OCI-LY3 (cell line): ENCODE results near the gene BACH2.

Source experiments
- H2AFZ ChIP-seq: fragments of 200-600, 300-600 bp; shearing (Covaris generic); 2 replicates; pipeline ENCODE4 v1.6.0; 2014; ENCODE audit warnings: antibody characterized with exemption, low read depth, low read length
- H3K27ac ChIP-seq: fragments of 200-600, 300-600 bp; sonication (generic); 2 replicates; pipeline ENCODE4 v1.5.1; 2014; ENCODE audit warnings: mild to moderate bottlenecking, low read length, moderate library complexity, mixed read lengths
- H3K27me3 ChIP-seq: fragments of 200-600, 300-600 bp; sonication (generic); 2 replicates; pipeline ENCODE4 v1.6.1; 2014; ENCODE audit warnings: low read depth, low read length, mixed read lengths
- H3K36me3 ChIP-seq: fragments of 200-600, 300-600 bp; sonication (generic); replicated peaks from 2 replicates; pipeline ENCODE3; 2014; ENCODE audit warnings: low read depth, low read length, mixed read lengths
- H3K4me1 ChIP-seq: fragments of 300-600, 200-600 bp; sonication (generic); 2 replicates; pipeline ENCODE4 v1.6.1; 2014; ENCODE audit warnings: low read length, mixed read lengths
- H3K4me2 ChIP-seq: fragments of 200-600, 300-600 bp; sonication (generic); 2 replicates; pipeline ENCODE4 v1.6.1; 2014; ENCODE audit warnings: low read length, mixed read lengths
- H3K4me3 ChIP-seq: fragments of 300-600, 200-600 bp; sonication (generic); 2 replicates; pipeline ENCODE4 v1.5.1; 2014; ENCODE audit warnings: antibody characterized with exemption, mild to moderate bottlenecking, low read length, moderate library complexity
- H3K79me2 ChIP-seq: fragments of 300-600, 200-600 bp; shearing (Covaris generic); 2 replicates; pipeline ENCODE4 v1.6.1; 2014; ENCODE audit warnings: mild to moderate bottlenecking, low read length, mixed read lengths
- H3K9ac ChIP-seq: fragments of 300-600, 200-600 bp; shearing (Covaris generic); 2 replicates; pipeline ENCODE4 v1.6.0; 2014; ENCODE audit warnings: mild to moderate bottlenecking, low read length, moderate library complexity
- H3K9me3 ChIP-seq: fragments of 200-600, 300-600 bp; shearing (Covaris generic); 2 replicates; pipeline ENCODE4 v1.6.1; 2014; ENCODE audit warnings: low read length, mixed read lengths; ENCODE audit not compliant: insufficient read depth
- H4K20me1 ChIP-seq: fragments of 200-600, 300-600 bp; sonication (generic); 2 replicates; pipeline ENCODE4 v1.6.1; 2016; ENCODE audit warnings: low read length, mixed read lengths; ENCODE audit not compliant: insufficient read depth
- CTCF ChIP-seq: fragments of 200-600, 300-600 bp; sonication (generic); IDR thresholded peaks from 2 replicates; pipeline ENCODE4 v1.5.1; 2014; ENCODE audit warnings: antibody characterized with exemption, low read length, low read depth
- EZH2phosphoT487 ChIP-seq: fragments of 200-600 bp; shearing (Covaris generic); IDR thresholded peaks from 2 replicates; pipeline ENCODE4 v1.6.1; 2018; ENCODE audit warnings: antibody characterized with exemption, mixed run types, low read depth

The BACH2 gene

GRCh38 chr6:90008908-90009501, 287.6 kb downstream of the BACH2 start:
- Histone ChIP-seq H3K9me3 (no peaks in the 10 kb centered on the region), H3K27ac (no peak overlapping the region), H3K4me2 (no peak overlapping the region; the same call in 1 of the 2 replicates), H3K4me3 (no peak overlapping the region), H4K20me1 (no peaks in the 10 kb centered on the region), H3K27me3 (no peaks in the 10 kb centered on the region), H3K36me3 (no peaks in the 10 kb centered on the region), H3K4me1 (peaks cover 16% of the 10 kb centered on the region), H2AFZ (no peak overlapping the region), H3K79me2 (no peaks in the 10 kb centered on the region), H3K9ac (no peak overlapping the region)
- TF ChIP-seq CTCF (no peak), EZH2phosphoT487 (no peak)

- TF ChIP-seq EZH2phosphoT487 (no peak), CTCF (no peak)
- Histone ChIP-seq H3K4me3 (no peak overlapping the region), H3K4me2 (no peak overlapping the region; the same call in 1 of the 2 replicates), H3K4me1 (peaks cover 16% of the 10 kb centered on the region), H3K36me3 (no peaks in the 10 kb centered on the region), H3K9me3 (no peaks in the 10 kb centered on the region), H3K27me3 (no peaks in the 10 kb centered on the region), H3K27ac (no peak overlapping the region), H4K20me1 (no peaks in the 10 kb centered on the region), H3K9ac (no peak overlapping the region), H2AFZ (no peak overlapping the region), H3K79me2 (no peaks in the 10 kb centered on the region)
These were observed 288.3 kb downstream of the BACH2 start for GRCh38 chr6:90008189-90008907.

GRCh38 chr6:90005048-90005827, 291.4 kb downstream of the BACH2 start:
- Histone ChIP-seq H3K36me3 (no peaks in the 10 kb centered on the region), H3K4me3 (no peak overlapping the region), H3K27ac (no peak overlapping the region), H3K27me3 (peaks cover 9% of the 10 kb centered on the region), H4K20me1 (no peaks in the 10 kb centered on the region), H3K4me1 (peaks cover 16% of the 10 kb centered on the region), H3K9me3 (no peaks in the 10 kb centered on the region), H2AFZ (no peak overlapping the region), H3K79me2 (no peaks in the 10 kb centered on the region), H3K9ac (no peak overlapping the region), H3K4me2 (no peak overlapping the region)
- TF ChIP-seq CTCF (no peak), EZH2phosphoT487 (no peak)

DNA sequence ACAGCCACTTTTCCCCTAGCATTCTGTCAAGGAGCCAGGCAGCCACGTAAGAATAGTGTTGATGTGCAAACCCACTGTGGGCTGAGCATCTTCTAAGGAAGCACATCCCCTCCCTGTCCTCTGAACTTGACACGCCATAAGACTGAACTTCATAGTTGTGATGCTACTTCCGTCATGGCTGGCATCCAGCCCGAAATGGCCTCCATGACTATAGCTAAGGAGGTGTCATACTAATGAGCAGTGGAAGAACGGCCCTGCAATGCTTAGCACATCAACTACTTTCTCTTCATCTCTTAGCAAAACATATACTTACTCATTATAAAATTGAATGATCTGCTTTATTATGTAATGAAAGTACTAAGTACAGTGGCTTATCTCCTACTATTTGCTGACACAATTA, 292.1 kb downstream of the BACH2 start:
- Histone ChIP-seq H3K4me3 (no peak overlapping the region), H3K27me3 (peaks cover 9% of the 10 kb centered on the region)

More for the DNA sequence above, 292.1 kb downstream of the BACH2 start:
- Histone ChIP-seq H3K9ac (no peak overlapping the region), H4K20me1 (no peaks in the 10 kb centered on the region), H3K4me1 (peaks cover 16% of the 10 kb centered on the region), H3K27ac (no peak overlapping the region), H2AFZ (no peak overlapping the region), H3K4me2 (no peak overlapping the region), H3K9me3 (no peaks in the 10 kb centered on the region), H3K79me2 (no peaks in the 10 kb centered on the region), H3K36me3 (no peaks in the 10 kb centered on the region)
- TF ChIP-seq CTCF (no peak), EZH2phosphoT487 (no peak)
